Neural cell (in vitro differentiated cells): ENCODE results near the gene LZTS2. TPM values are rescaled to one million over a fixed set of nuclear protein-coding genes. Genes with fewer than 3 reads are reported as not detected.
A peak's percentile ranks its signal among the peaks of the same experiment; 100 is the strongest.

Experiments used
- H2AFZ ChIP-seq: fragments of 200-600, 300-800 bp; sonication (generic), shearing (Covaris generic); 2 replicates; pipeline ENCODE4 v1.6.0; 2014; ENCODE audit warnings: low read depth, mild to moderate bottlenecking, antibody characterized with exemption, low read length, moderate library complexity
- H3F3A ChIP-seq: fragments of 200-600 bp; shearing (Covaris generic); 2 replicates; pipeline ENCODE4 v1.6.1; 2016; ENCODE audit warnings: mild to moderate bottlenecking, moderate library complexity, mixed read lengths, antibody characterized with exemption, low read length; ENCODE audit not compliant: insufficient read depth, poor library complexity, severe bottlenecking
- H3K27ac ChIP-seq: fragments of 200-600, 300-800 bp; sonication (generic), shearing (Covaris generic); 2 replicates; pipeline ENCODE4 v1.5.1; 2014; ENCODE audit warnings: mild to moderate bottlenecking, low read length, moderate library complexity
- H3K27me3 ChIP-seq: fragments of 300-800, 200-600 bp; sonication (generic), shearing (Covaris generic); 2 replicates; pipeline ENCODE4 v1.6.0; 2014; ENCODE audit warnings: mild to moderate bottlenecking, low read depth, low read length, moderate library complexity; ENCODE audit not compliant: insufficient read depth
- H3K36me3 ChIP-seq: fragments of 300-800, 200-600 bp; sonication (generic), shearing (Covaris generic); 2 replicates; pipeline ENCODE4 v1.5.1; 2014; ENCODE audit warnings: mild to moderate bottlenecking, antibody characterized with exemption, low read length, moderate library complexity; ENCODE audit not compliant: insufficient read depth
- H3K4me2 ChIP-seq: fragments of 300-800, 200-600 bp; sonication (generic), shearing (Covaris generic); 2 replicates; pipeline ENCODE4 v1.6.0; 2014; ENCODE audit warnings: mild to moderate bottlenecking, low read length
- H3K4me3 ChIP-seq: fragments of 300-800, 200-600 bp; sonication (generic), shearing (Covaris generic); 2 replicates; pipeline ENCODE4 v1.5.1; 2014; ENCODE audit warnings: mild to moderate bottlenecking, low read length, moderate library complexity
- H3K79me2 ChIP-seq: fragments of 200-600 bp; shearing (Covaris generic); replicated peaks from 2 replicates; pipeline ENCODE4 v1.6.0; 2014; ENCODE audit warnings: mild to moderate bottlenecking, low read length, moderate library complexity; ENCODE audit not compliant: insufficient read depth
- H3K9ac ChIP-seq: fragments of 300-800, 200-600 bp; sonication (generic), shearing (Covaris generic); 2 replicates; pipeline ENCODE4 v1.6.1; 2016; ENCODE audit warnings: mild to moderate bottlenecking, low read length, mixed read lengths
- H3K9me2 ChIP-seq: fragments of 200-600 bp; shearing (Covaris generic); 2 replicates; pipeline ENCODE4 v1.6.1; 2016; ENCODE audit warnings: mild to moderate bottlenecking, low read length, mixed read lengths; ENCODE audit not compliant: insufficient read depth
- H3K9me3 ChIP-seq: fragments of 200-600, 300-800 bp; sonication (generic), shearing (Covaris generic); 2 replicates; pipeline ENCODE4 v1.6.1; 2016; ENCODE audit warnings: mild to moderate bottlenecking, mixed run types, low read length, moderate library complexity, mixed read lengths
- H4K20me1 ChIP-seq: fragments of 200-600 bp; shearing (Covaris generic); 2 replicates; pipeline ENCODE4 v1.6.1; 2016; ENCODE audit warnings: mild to moderate bottlenecking, mixed run types; ENCODE audit not compliant: insufficient read depth
- EP300 ChIP-seq: fragments of 450-650 bp; conservative IDR thresholded peaks from 2 replicates; pipeline ENCODE4 v1.6.1; 2014; ENCODE audit warnings: antibody characterized with exemption, mild to moderate bottlenecking, moderate library complexity; ENCODE audit not compliant: poor library complexity, severe bottlenecking
- EZH2 ChIP-seq: fragments of 200-600, 300-800 bp; shearing (Covaris generic), sonication (generic); IDR thresholded peaks from 2 replicates; pipeline ENCODE4 v1.6.1; 2014; ENCODE audit warnings: antibody characterized with exemption, low read length, borderline replicate concordance, mild to moderate bottlenecking; ENCODE audit not compliant: insufficient read depth, poor library complexity, severe bottlenecking
- MXI1 ChIP-seq: fragments of 450-650 bp; conservative IDR thresholded peaks from 2 replicates; pipeline ENCODE4 v1.6.1; 2014; ENCODE audit warnings: antibody characterized with exemption, mild to moderate bottlenecking; ENCODE audit not compliant: poor library complexity, severe bottlenecking
- POLR2AphosphoS5 ChIP-seq: IDR thresholded peaks from 2 replicates; pipeline ENCODE4 v1.6.1; 2012
- RAD21 ChIP-seq: fragments of 450-650 bp; conservative IDR thresholded peaks from 2 replicates; pipeline ENCODE4 v1.6.1; 2014; ENCODE audit warnings: antibody characterized with exemption, mild to moderate bottlenecking, moderate library complexity
- SMC3 ChIP-seq: fragments of 450-650 bp; conservative IDR thresholded peaks from 2 replicates; pipeline ENCODE4 v1.6.1; 2014; ENCODE audit warnings: antibody characterized with exemption, mild to moderate bottlenecking, moderate library complexity; ENCODE audit not compliant: poor library complexity
- TAF1 ChIP-seq: IDR thresholded peaks from 2 replicates; pipeline ENCODE4 v1.6.1; 2012; ENCODE audit warnings: low read depth
- polyA plus RNA-seq: library from polyadenylated mRNA; depleted of rRNA; stranded (reverse); fragments of >200 nt; gene quantifications from 2 replicates; pipeline ENCODE4 v1.2.3, GENCODE V29; 2014
- TF ChIP-seq, protein P1 (sequence below): IDR thresholded peaks from 2 replicates; pipeline ENCODE4 v1.6.1; 2012; ENCODE audit warnings: borderline replicate concordance
- TF ChIP-seq, protein P2 (sequence below): fragments of 450-650 bp; IDR thresholded peaks from 2 replicates; pipeline ENCODE4 v1.5.1; 2014; ENCODE audit warnings: antibody characterized with exemption, mild to moderate bottlenecking, moderate library complexity; ENCODE audit not compliant: poor library complexity, severe bottlenecking

LZTS2 gene
- polyA plus RNA-seq, 1 donor from 2014 or later, result 40.1 TPM

DNA sequence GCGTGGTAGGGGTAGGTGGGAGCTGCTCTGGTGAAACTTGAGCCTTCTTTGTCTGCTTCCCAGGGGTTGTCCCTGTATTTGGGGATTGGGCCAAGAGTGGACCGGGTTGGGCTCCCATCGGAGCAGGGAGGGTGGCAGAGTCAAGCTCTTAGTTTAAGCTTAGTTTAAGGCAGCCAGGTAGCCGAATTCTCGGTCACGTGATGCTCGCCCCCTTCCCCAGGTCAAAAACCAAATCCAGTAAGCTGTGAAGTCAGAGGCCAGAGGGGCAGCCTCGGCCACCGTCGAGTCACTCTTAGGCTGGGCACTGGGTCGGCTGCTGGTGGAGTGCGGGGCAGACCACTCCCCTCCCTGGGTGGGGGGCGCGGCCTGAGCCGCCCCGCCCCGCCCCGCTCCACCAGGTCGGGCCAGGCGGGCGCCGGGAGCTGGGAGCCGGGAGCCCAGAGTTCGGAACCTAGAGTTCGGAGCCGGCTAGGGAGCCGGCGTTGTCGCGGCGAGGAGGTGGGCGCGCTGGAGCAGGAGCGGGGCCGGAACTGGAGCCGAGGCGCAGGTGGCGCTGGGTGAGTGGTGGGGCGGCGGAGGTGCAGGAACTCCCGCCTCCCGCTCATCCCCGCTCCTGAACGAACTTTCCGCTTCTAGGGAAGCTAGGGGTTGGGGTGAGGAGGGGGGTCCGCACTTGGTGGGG, 2.8 kb upstream of the LZTS2 start:
- no peaks in the 10 kb centered on the region for H3K9me2 ChIP-seq
- TF ChIP-seq POLR2AphosphoS5, result no peak
- TF ChIP-seq EZH2, result no peak
- TF ChIP-seq SMC3, result no peak
- TF ChIP-seq, protein P1, sequence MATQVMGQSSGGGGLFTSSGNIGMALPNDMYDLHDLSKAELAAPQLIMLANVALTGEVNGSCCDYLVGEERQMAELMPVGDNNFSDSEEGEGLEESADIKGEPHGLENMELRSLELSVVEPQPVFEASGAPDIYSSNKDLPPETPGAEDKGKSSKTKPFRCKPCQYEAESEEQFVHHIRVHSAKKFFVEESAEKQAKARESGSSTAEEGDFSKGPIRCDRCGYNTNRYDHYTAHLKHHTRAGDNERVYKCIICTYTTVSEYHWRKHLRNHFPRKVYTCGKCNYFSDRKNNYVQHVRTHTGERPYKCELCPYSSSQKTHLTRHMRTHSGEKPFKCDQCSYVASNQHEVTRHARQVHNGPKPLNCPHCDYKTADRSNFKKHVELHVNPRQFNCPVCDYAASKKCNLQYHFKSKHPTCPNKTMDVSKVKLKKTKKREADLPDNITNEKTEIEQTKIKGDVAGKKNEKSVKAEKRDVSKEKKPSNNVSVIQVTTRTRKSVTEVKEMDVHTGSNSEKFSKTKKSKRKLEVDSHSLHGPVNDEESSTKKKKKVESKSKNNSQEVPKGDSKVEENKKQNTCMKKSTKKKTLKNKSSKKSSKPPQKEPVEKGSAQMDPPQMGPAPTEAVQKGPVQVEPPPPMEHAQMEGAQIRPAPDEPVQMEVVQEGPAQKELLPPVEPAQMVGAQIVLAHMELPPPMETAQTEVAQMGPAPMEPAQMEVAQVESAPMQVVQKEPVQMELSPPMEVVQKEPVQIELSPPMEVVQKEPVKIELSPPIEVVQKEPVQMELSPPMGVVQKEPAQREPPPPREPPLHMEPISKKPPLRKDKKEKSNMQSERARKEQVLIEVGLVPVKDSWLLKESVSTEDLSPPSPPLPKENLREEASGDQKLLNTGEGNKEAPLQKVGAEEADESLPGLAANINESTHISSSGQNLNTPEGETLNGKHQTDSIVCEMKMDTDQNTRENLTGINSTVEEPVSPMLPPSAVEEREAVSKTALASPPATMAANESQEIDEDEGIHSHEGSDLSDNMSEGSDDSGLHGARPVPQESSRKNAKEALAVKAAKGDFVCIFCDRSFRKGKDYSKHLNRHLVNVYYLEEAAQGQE, result no peak
- no peak for TF ChIP-seq TAF1
- no peak for TF ChIP-seq RAD21
- no peak for TF ChIP-seq MXI1
- TF ChIP-seq, protein P2, sequence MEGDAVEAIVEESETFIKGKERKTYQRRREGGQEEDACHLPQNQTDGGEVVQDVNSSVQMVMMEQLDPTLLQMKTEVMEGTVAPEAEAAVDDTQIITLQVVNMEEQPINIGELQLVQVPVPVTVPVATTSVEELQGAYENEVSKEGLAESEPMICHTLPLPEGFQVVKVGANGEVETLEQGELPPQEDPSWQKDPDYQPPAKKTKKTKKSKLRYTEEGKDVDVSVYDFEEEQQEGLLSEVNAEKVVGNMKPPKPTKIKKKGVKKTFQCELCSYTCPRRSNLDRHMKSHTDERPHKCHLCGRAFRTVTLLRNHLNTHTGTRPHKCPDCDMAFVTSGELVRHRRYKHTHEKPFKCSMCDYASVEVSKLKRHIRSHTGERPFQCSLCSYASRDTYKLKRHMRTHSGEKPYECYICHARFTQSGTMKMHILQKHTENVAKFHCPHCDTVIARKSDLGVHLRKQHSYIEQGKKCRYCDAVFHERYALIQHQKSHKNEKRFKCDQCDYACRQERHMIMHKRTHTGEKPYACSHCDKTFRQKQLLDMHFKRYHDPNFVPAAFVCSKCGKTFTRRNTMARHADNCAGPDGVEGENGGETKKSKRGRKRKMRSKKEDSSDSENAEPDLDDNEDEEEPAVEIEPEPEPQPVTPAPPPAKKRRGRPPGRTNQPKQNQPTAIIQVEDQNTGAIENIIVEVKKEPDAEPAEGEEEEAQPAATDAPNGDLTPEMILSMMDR, result no peak
- no peak for TF ChIP-seq EP300
- no peaks in the 10 kb centered on the region for H3F3A ChIP-seq
- no peak overlapping the region for H2AFZ ChIP-seq
- H3K79me2 ChIP-seq, result peaks cover 16% of the 10 kb centered on the region
- peak overlapping the region; percentile 88 for H3K4me3 ChIP-seq
- no peaks in the 10 kb centered on the region for H3K9me3 ChIP-seq
- H3K9ac ChIP-seq, result peak overlapping the region; percentile 96
- no peak overlapping the region for H3K4me2 ChIP-seq
- H3K36me3 ChIP-seq, result no peaks in the 10 kb centered on the region
- peaks cover 10% of the 10 kb centered on the region for H3K27me3 ChIP-seq
- H3K27ac ChIP-seq, result no peak overlapping the region
- H4K20me1 ChIP-seq, result no peaks in the 10 kb centered on the region

DNA sequence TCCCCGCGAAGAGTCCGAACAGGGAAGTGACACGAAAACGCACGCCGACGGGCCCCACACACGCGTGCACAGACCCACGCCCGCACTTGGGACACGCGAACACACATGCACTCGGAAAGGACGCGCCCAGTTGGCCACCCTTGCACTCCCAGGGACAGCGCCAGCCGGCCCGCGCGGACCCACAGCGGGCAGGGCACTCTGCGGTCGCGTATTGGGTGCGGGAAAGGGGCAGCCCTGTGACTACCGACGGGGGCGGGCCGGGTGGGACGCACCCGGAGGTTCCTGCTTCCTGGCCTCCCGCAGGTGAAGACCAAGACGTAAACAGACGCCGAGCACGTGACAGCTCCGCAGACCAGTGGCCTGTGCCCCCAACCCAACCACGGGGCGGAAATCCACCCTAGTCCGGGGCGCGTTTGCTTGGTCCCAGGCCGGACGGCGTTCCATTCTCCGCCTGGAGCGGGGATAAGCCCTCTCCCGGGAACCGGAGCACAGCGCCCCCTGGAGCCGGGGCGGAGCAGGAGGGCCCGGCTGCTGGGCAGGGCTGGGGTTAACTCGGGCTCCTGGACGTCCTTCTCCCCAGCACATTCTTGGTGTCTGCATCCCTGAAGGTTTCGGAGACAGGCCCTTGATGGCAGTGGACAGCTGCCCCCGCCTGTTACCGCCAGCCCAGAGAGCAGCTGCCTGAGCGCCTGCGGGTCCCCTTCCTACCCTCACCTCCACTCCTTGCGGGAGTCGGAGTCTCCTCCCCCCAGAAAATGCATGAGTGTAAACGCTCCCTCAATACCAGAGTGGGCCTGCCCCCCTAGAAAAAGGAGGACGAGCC, 2.0 kb upstream of the LZTS2 start:
- no peaks in the 10 kb centered on the region for H3F3A ChIP-seq

More for the DNA sequence above, 2.0 kb upstream of the LZTS2 start:
- Histone ChIP-seq H3K9me3 (no peaks in the 10 kb centered on the region), H2AFZ (peak overlapping the region; percentile 10), H4K20me1 (no peaks in the 10 kb centered on the region), H3K27ac (peak overlapping the region; percentile 85), H3K9me2 (no peaks in the 10 kb centered on the region), H3K36me3 (no peaks in the 10 kb centered on the region), H3K4me2 (peak overlapping the region; percentile 25), H3K4me3 (peak overlapping the region; percentile 88), H3K9ac (peak overlapping the region; percentile 96), H3K27me3 (peaks cover 10% of the 10 kb centered on the region), H3K79me2 (peaks cover 19% of the 10 kb centered on the region)
- TF ChIP-seq, protein P1, result no peak
- TF ChIP-seq, protein P2, result peak; percentile 67
